IMR-90 (cell line): ENCODE data around the gene CCL28. TPM values are rescaled to one million over a fixed set of nuclear protein-coding genes. Genes with fewer than 3 reads are reported as not detected.
"Not testable (repeated sequence)": the region's sequence is repeated elsewhere in the genome, so short reads cannot be mapped to it uniquely, and the experiment has no call there.

Experiments
- ATAC-seq: fragments of 200-7000 bp; cut with Tn5 transposase; 2 replicates; pipeline ENCODE4 v1.9.1; 2020; ENCODE audit warnings: low read depth, mild to moderate bottlenecking, moderate library complexity
- BruUV-seq: library from RNA; stranded (reverse); fragments of 400-500 nt; replicated peaks from 2 replicates; lab custom pipeline; 2021; lab: Mats Ljungman, UMichigan
- CTCF ChIA-PET: fragments of 300-600 bp; formaldehyde crosslinking; extraction: SDS; loops from one replicate; lab custom pipeline; 2021; ENCODE audit warnings: antibody characterized with exemption; lab: Yijun Ruan, JAX
- POLR2A ChIA-PET: fragments of 300-600 bp; sonication (Branson Sonifier 250); formaldehyde crosslinking; loops from one replicate; lab custom pipeline; 2022; ENCODE audit warnings: antibody characterized with exemption; ENCODE audit not compliant: unreplicated experiment; lab: Charles Lee
- DNase-seq: peaks from one replicate; pipeline ENCODE4 v3.0.0; 2013
- H2AFZ ChIP-seq: replicated peaks from 2 replicates; pipeline ENCODE3; 2013; ENCODE audit warnings: low read length, mild to moderate bottlenecking; ENCODE audit not compliant: poor library complexity
- H2AK5ac ChIP-seq: 2 replicates; pipeline ENCODE4 v1.6.1; 2013; ENCODE audit warnings: low read depth, low read length, inconsistent platforms
- H2AK9ac ChIP-seq: replicated peaks from 2 replicates; pipeline ENCODE3; 2013; ENCODE audit warnings: mild to moderate bottlenecking, low read depth, low read length, moderate library complexity; ENCODE audit not compliant: poor library complexity
- H2BK120ac ChIP-seq: 2 replicates; pipeline ENCODE4 v1.6.1; 2013; ENCODE audit warnings: low read depth, low read length, inconsistent platforms
- H2BK15ac ChIP-seq: 3 replicates; pipeline ENCODE4 v1.6.1; 2013; ENCODE audit warnings: low read depth, low read length, inconsistent platforms
- H2BK20ac ChIP-seq: 2 replicates; pipeline ENCODE4 v1.6.1; 2013; ENCODE audit warnings: low read depth, mild to moderate bottlenecking, inconsistent platforms, low read length, moderate library complexity
- H2BK5ac ChIP-seq: 2 replicates; pipeline ENCODE4 v1.6.1; 2013; ENCODE audit warnings: mild to moderate bottlenecking, low read depth, low read length, inconsistent platforms; ENCODE audit not compliant: poor library complexity, severe bottlenecking
- H3K14ac ChIP-seq: replicated peaks from 2 replicates; pipeline ENCODE4 v1.6.1; 2013; ENCODE audit warnings: low read depth, low read length, inconsistent platforms
- H3K18ac ChIP-seq: 2 replicates; pipeline ENCODE4 v1.6.1; 2013; ENCODE audit warnings: low read depth, low read length, control low read depth
- H3K23ac ChIP-seq: 2 replicates; pipeline ENCODE4 v1.6.1; 2013; ENCODE audit warnings: low read depth, low read length, inconsistent platforms
- H3K27ac ChIP-seq: 2 replicates; pipeline ENCODE4 v1.5.1; 2013; ENCODE audit warnings: mild to moderate bottlenecking, control low read depth, low read length; ENCODE audit not compliant: insufficient read depth
- H3K27me3 ChIP-seq: 2 replicates; pipeline ENCODE4 v1.6.1; 2013; ENCODE audit warnings: low read length; ENCODE audit not compliant: control insufficient read depth, insufficient read depth
- H3K36me3 ChIP-seq: 2 replicates; pipeline ENCODE4 v1.6.1; 2013; ENCODE audit warnings: low read length, mixed read lengths; ENCODE audit not compliant: control insufficient read depth, insufficient read depth
- H3K4ac ChIP-seq: 2 replicates; pipeline ENCODE4 v1.6.1; 2013; ENCODE audit warnings: low read depth, low read length, inconsistent platforms
- H3K4me1 ChIP-seq: 2 replicates; pipeline ENCODE4 v1.6.1; 2013; ENCODE audit warnings: low read length, mixed read lengths; ENCODE audit not compliant: control insufficient read depth, insufficient read depth
- H3K4me2 ChIP-seq: 2 replicates; pipeline ENCODE4 v1.6.1; 2013; ENCODE audit warnings: low read depth, mild to moderate bottlenecking, control low read depth, low read length, moderate library complexity
- H3K4me3 ChIP-seq: 2 replicates; pipeline ENCODE4 v1.5.1; 2013; ENCODE audit warnings: low read depth, mild to moderate bottlenecking, control low read depth, low read length, moderate library complexity; ENCODE audit not compliant: insufficient read depth
- H3K56ac ChIP-seq: 2 replicates; pipeline ENCODE4 v1.6.1; 2013; ENCODE audit warnings: low read length, inconsistent platforms; ENCODE audit not compliant: insufficient read depth; ENCODE audit errors: extremely low read depth
- H3K79me1 ChIP-seq, 2 experiments: 2 replicates each; pipeline ENCODE4 v1.6.1; 2013; ENCODE audit warnings: low read length in 2 of 2, inconsistent platforms in 1 of 2, low read depth in 1 of 2
- H3K9ac ChIP-seq: 2 replicates; pipeline ENCODE4 v1.6.1; 2013; ENCODE audit warnings: low read depth, low read length, control low read depth
- H3K9me1 ChIP-seq: 2 replicates; pipeline ENCODE4 v1.6.1; 2013; ENCODE audit warnings: low read length, inconsistent platforms; ENCODE audit not compliant: insufficient read depth
- H3K9me3 ChIP-seq: 2 replicates; pipeline ENCODE4 v1.6.1; 2013; ENCODE audit warnings: low read length; ENCODE audit not compliant: control insufficient read depth, insufficient read depth
- H4K20me1 ChIP-seq: 2 replicates; pipeline ENCODE4 v1.6.1; 2013; ENCODE audit warnings: low read length, inconsistent platforms; ENCODE audit not compliant: insufficient read depth
- H4K5ac ChIP-seq: 2 replicates; pipeline ENCODE4 v1.6.1; 2013; ENCODE audit warnings: mild to moderate bottlenecking, low read depth, low read length, control low read depth
- H4K8ac ChIP-seq, 2 experiments: 2 replicates each; pipeline ENCODE4 v1.6.1; 2013; ENCODE audit warnings: low read depth in 2 of 2, low read length in 2 of 2, control low read depth in 1 of 2, inconsistent platforms in 1 of 2
- H4K91ac ChIP-seq: 2 replicates; pipeline ENCODE4 v1.6.1; 2013; ENCODE audit warnings: low read depth, low read length, inconsistent platforms; ENCODE audit not compliant: insufficient read depth
- WGBS, 2 experiments: methylation state at CpG; one replicate each; pipeline versions ENCODE4 v1.1.5 to v1.1.7; 2013; ENCODE audit warnings: missing lambda C conversion rate in 2 of 2; ENCODE audit not compliant: insufficient read length in 1 of 2; ENCODE audit errors: extremely low coverage in 2 of 2; 5-methylcytosine and 5-hydroxymethylcytosine counted together
- dilution Hi-C: fragments of 300-500 bp; cut with HindIII; formaldehyde crosslinking; loops from one replicate; pipeline ENCODE4 v1.14.3; 2018; ENCODE audit warnings: low sequenced_read_pairs; ENCODE audit not compliant: unreplicated experiment
- in situ Hi-C: fragments of 300-500 bp; cut with MboI; formaldehyde crosslinking; loops from 3 replicates; pipeline ENCODE4 v1.14.3; 2019; ENCODE audit warnings: low sequenced_read_pairs, inconsistent platforms, mixed read lengths
- intact Hi-C: fragments of 100-400 bp; cut with micrococcal nuclease; formaldehyde crosslinking; loops from 2 replicates; pipeline ENCODE4 v1.10.0; 2022
- polyA plus RNA-seq, 3 experiments: library from polyadenylated mRNA; depleted of rRNA; stranded (reverse); fragments of >200 nt; gene quantifications; 2 replicates each; pipeline ENCODE4 v1.2.3, GENCODE V29; 2012; ENCODE audit warnings: low replicate concordance in 1 of 3
- total RNA-seq: library from RNA; depleted of rRNA; stranded (reverse); fragments of >200 nt; gene quantifications from 2 replicates; pipeline ENCODE4 v1.2.3, GENCODE V29; 2012

The CCL28 gene
- total and polyA plus RNA-seq, 2 of the 4 experiments (the other 2 are of a cell fraction), result under 0.01 to 0.02 TPM

DNA sequence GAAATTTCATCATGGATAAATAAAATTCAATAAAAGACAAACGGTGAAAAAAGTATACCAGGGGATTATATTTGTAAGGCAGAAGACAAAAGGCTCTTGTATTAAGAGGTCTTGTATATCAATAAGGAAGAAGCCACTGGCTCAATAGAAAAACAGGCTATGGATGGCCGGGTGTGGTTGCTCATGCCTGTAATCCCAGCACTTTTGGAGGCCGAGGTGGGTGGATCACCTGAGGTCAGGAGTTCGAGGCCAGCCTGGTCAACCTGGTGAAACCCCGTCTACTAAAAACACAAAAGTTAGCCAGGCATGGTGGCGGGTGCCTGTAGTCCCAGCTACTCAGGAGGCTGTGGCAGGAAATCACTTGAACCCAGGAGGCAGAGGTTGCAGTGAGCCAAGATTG lies 10.9 kb upstream of the CCL28 start:
- H4K20me1 ChIP-seq, CTCF ChIA-PET, H3K9me3 ChIP-seq, intact Hi-C loops, H2AFZ ChIP-seq, H4K91ac ChIP-seq, H3K4me1 ChIP-seq, H2BK20ac ChIP-seq, H2BK15ac ChIP-seq, H2BK120ac ChIP-seq, H3K23ac ChIP-seq, H4K5ac ChIP-seq, BruUV-seq, H3K14ac ChIP-seq, H3K4me2 ChIP-seq, H4K8ac ChIP-seq, dilution Hi-C loops, H3K18ac ChIP-seq, H3K4me3 ChIP-seq, H2AK9ac ChIP-seq, in situ Hi-C loops, DNase-seq, H2BK5ac ChIP-seq, H3K36me3 ChIP-seq, H3K4ac ChIP-seq, H3K9me1 ChIP-seq, H2AK5ac ChIP-seq, ATAC-seq, POLR2A ChIA-PET, H3K27ac ChIP-seq, H3K56ac ChIP-seq, H3K27me3 ChIP-seq, H3K9ac ChIP-seq, H3K79me1 ChIP-seq: not testable (repeated sequence)
- WGBS, 2 experiments, result 57% methylated on average over 2 of the region's 6 CpGs; no CpG with 5 or more reads in 1 of the 2 experiments
